CD4-positive, alpha-beta memory T cell (primary cell): ENCODE measurements around the gene KLHL10. TPM values are rescaled to one million over a fixed set of nuclear protein-coding genes. Genes with fewer than 3 reads are reported as not detected.
"Not testable (repeated sequence)": the region's sequence is repeated elsewhere in the genome, so short reads cannot be mapped to it uniquely, and the experiment has no call there.

Source experiments
- CTCF ChIA-PET: fragments of 350-600 bp; sonication (Branson Sonifier 250); formaldehyde crosslinking; loops from one replicate; lab custom pipeline; 2021; ENCODE audit warnings: inconsistent platforms; ENCODE audit not compliant: partially characterized antibody; lab: Charles Lee
- POLR2A ChIA-PET: fragments of 350-600 bp; sonication (Branson Sonifier 250); formaldehyde crosslinking; loops from one replicate; lab custom pipeline; 2021; ENCODE audit not compliant: partially characterized antibody; lab: Charles Lee
- DNase-seq, 5 donors: peaks; one replicate each; pipeline versions ENCODE4 v3.0.0 to v3.0.0-alpha.2; 2020 to 2022; ENCODE audit warnings: mixed read lengths in 1 of 5
- H3K27ac ChIP-seq: one replicate; pipeline ENCODE4 v1.7.0; 2013; ENCODE audit warnings: low read depth, low read length
- H3K27me3 ChIP-seq: 2 replicates; pipeline ENCODE4 v1.7.0; 2013; ENCODE audit warnings: mild to moderate bottlenecking, low read length, moderate library complexity; ENCODE audit not compliant: insufficient read depth
- H3K36me3 ChIP-seq: 2 replicates; pipeline ENCODE4 v1.7.0; 2013; ENCODE audit warnings: mild to moderate bottlenecking, low read length, moderate library complexity; ENCODE audit not compliant: insufficient read depth
- H3K4me1 ChIP-seq: 2 replicates; pipeline ENCODE4 v1.7.0; 2013; ENCODE audit warnings: mild to moderate bottlenecking, low read length, moderate library complexity; ENCODE audit not compliant: insufficient read depth
- H3K4me3 ChIP-seq, 2 donors: one replicate each; pipeline ENCODE4 v1.7.0; 2013; ENCODE audit warnings: low read length in 2 of 2, mild to moderate bottlenecking in 1 of 2
- H3K9me3 ChIP-seq, 2 donors: one replicate each; pipeline ENCODE4 v1.7.0; 2013; ENCODE audit warnings: low read length in 2 of 2, control low read depth in 1 of 2; ENCODE audit not compliant: control insufficient read depth in 1 of 2
- H3K27ac Mint-ChIP-seq, 7 donors: one replicate each; pipeline ENCODE4 v1.8.0; 2020 to 2021; ENCODE audit warnings: mixed read lengths in 7 of 7, mild to moderate bottlenecking in 6 of 7, inconsistent platforms in 3 of 7, moderate library complexity in 3 of 7
- H3K27me3 Mint-ChIP-seq, 2 donors: one replicate each; pipeline ENCODE4 v1.8.0; 2020 to 2021; ENCODE audit warnings: mixed read lengths in 2 of 2
- H3K36me3 Mint-ChIP-seq, 2 donors: one replicate each; pipeline ENCODE4 v1.8.0; 2020 to 2021; ENCODE audit warnings: mixed read lengths in 2 of 2, inconsistent platforms in 1 of 2, mild to moderate bottlenecking in 1 of 2
- H3K4me1 Mint-ChIP-seq, 4 donors: one replicate each; pipeline ENCODE4 v1.8.0; 2020 to 2021; ENCODE audit warnings: mixed read lengths in 4 of 4, mild to moderate bottlenecking in 1 of 4
- H3K4me3 Mint-ChIP-seq, 8 donors: one replicate each; pipeline ENCODE4 v1.8.0; 2020 to 2021; ENCODE audit warnings: mixed read lengths in 8 of 8, mild to moderate bottlenecking in 7 of 8, moderate library complexity in 6 of 8, inconsistent platforms in 3 of 8
- H3K9me3 Mint-ChIP-seq, 8 donors: one replicate each; pipeline ENCODE4 v1.8.0; 2020 to 2021; ENCODE audit warnings: mixed read lengths in 8 of 8, mild to moderate bottlenecking in 5 of 8, inconsistent platforms in 3 of 8, moderate library complexity in 1 of 8
- intact Hi-C: fragments of 100-400 bp; cut with micrococcal nuclease; formaldehyde crosslinking; loops from one replicate; pipeline ENCODE4 v1.15.1; 2023
- polyA plus RNA-seq, 2 donors: library from polyadenylated mRNA; unstranded; fragments of 300-500 nt; fragmentation: Illumina TruSeq; gene quantifications; one replicate each; pipeline ENCODE4 v1.2.3, GENCODE V29; 2021
- total RNA-seq, 2 experiments: library from RNA; stranded (reverse); gene quantifications; one replicate each; pipeline ENCODE4 v1.2.3, GENCODE V29; 2021

Gene KLHL10
- total and polyA plus RNA-seq, 4 experiments from 2014 or later, result not detected

DNA sequence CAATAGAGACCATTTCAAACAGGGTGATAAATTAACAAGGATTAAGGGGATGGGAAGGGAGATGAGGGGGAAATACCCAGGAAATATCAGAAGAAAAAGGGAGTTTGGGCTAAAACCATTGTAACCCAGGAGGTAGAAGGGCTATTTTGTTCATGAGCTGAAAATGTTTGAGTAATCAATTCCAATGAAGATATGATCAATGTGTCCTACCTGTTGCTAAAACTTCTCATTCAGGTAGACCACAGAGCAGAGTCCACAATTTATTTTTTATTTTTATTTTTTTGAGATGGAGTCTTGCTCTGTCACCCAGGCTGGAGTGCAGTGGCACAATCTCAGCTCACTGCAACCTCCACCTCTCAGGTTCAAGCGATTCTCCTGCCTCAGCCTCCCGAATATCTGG is 1.8 kb downstream of the KLHL10 start:
- H3K9me3 ChIP-seq, H3K4me3 Mint-ChIP-seq, H3K27ac ChIP-seq, CTCF ChIA-PET, DNase-seq, H3K36me3 ChIP-seq, intact Hi-C loops, H3K9me3 Mint-ChIP-seq, H3K36me3 Mint-ChIP-seq, POLR2A ChIA-PET, H3K4me3 ChIP-seq, H3K27me3 ChIP-seq, H3K27me3 Mint-ChIP-seq: not testable (repeated sequence)
- H3K27ac Mint-ChIP-seq, result peak overlapping the region in 1 of 7 donors; percentile 44
- peaks cover 12% of the 10 kb centered on the region for H3K4me1 ChIP-seq
- H3K4me1 Mint-ChIP-seq, result peaks cover 10 to 17% (median 14%) of the 10 kb centered on the region in 4 donors

DNA sequence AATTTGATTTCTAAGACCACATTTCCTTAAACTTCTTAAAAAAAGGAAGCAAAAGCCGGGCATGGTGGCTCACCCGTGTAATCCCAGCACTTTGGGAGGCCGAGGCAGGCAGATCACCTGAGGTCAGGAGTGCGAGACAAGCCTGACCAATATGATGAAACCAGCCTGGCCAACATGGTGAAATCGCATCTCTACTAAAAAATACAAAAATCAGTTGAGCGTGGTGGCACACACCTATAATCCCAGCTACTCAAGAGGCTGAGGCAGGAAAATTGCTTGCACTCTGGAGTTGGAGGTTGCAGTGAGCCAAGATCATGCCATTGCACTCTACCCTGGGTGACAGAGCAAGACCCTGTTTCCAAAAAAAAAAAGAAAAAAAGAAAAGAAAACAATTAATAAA is 3.2 kb downstream of the KLHL10 start:
- H3K4me1 ChIP-seq, H3K4me3 Mint-ChIP-seq, POLR2A ChIA-PET, CTCF ChIA-PET, H3K9me3 Mint-ChIP-seq, intact Hi-C loops, H3K27ac Mint-ChIP-seq, H3K4me3 ChIP-seq, H3K9me3 ChIP-seq, H3K27me3 ChIP-seq, H3K27me3 Mint-ChIP-seq, H3K36me3 Mint-ChIP-seq, H3K27ac ChIP-seq, DNase-seq, H3K36me3 ChIP-seq, H3K4me1 Mint-ChIP-seq: not testable (repeated sequence)

DNA sequence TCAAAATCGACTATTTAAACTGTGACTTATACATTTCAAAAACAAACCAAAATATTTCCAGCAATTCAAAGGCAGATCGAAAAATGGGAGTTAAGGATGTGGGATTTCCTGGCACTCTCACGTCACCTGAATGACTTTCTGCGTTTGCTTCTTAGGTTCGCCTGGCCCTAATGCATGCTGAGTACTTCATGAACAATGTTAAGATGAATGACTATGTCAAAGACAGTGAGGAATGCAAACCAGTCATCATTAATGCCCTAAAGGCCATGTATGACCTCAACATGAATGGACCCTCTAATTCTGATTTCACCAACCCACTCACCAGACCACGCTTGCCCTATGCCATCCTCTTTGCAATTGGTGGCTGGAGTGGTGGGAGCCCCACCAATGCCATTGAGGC is 7.3 kb downstream of the KLHL10 start:
- POLR2A ChIA-PET, result no interaction called here
- Mint-ChIP-seq H3K4me1 (peaks cover 4 to 6% (median 4%) of the 10 kb centered on the region in 4 donors), H3K36me3 (peaks cover 0 to 4% of the 10 kb centered on the region in 2 donors), H3K4me3 (no peak overlapping the region), H3K9me3 (no peaks in the 10 kb centered on the region), H3K27ac (no peak overlapping the region), H3K27me3 (no peaks in the 10 kb centered on the region)
- CTCF ChIA-PET, result no interaction called here
- Histone ChIP-seq H3K9me3 (no peaks in the 10 kb centered on the region), H3K27ac (no peak overlapping the region), H3K36me3 (no peaks in the 10 kb centered on the region), H3K27me3 (no peaks in the 10 kb centered on the region), H3K4me3 (no peak overlapping the region), H3K4me1 (no peaks in the 10 kb centered on the region)
- DNase-seq, result no peak
- intact Hi-C loops, result no loop called here

DNA sequence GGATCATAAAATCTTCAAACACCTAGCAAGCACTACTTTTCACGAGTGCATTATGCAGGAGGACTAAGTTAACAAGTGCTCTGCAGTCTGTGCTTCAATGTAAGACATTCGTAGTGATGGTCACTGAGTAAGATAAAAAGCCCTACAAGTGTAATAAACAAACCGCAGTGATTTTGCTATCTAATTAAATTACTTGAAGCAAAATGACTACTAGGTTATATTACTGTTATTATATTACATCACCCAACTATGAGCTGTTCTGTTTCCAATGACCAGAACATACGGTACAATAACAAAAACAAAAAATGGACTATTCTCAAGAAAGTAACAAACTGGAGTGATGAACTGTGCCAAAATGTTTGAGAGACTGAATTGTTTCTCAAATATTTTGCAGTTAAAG is 11.2 kb downstream of the KLHL10 start:
- no peak for DNase-seq
- H3K4me3 ChIP-seq, result no peak overlapping the region
- H3K4me1 ChIP-seq, result peaks cover 20% of the 10 kb centered on the region
- H3K36me3 ChIP-seq, result peaks cover 8% of the 10 kb centered on the region
- H3K4me3 Mint-ChIP-seq, result no peak overlapping the region
- no peaks in the 10 kb centered on the region for H3K9me3 Mint-ChIP-seq
- H3K9me3 ChIP-seq, result no peaks in the 10 kb centered on the region
- H3K27me3 ChIP-seq, result no peaks in the 10 kb centered on the region
- no peak overlapping the region for H3K27ac ChIP-seq
- no peaks in the 10 kb centered on the region for H3K27me3 Mint-ChIP-seq
- peaks cover 6 to 25% of the 10 kb centered on the region in 2 donors for H3K36me3 Mint-ChIP-seq
- POLR2A ChIA-PET, result interaction anchor here (1.4 kb wide), 1 partner anchor 161 kb away, joined by 4 read pairs; no protein-coding TSS in a partner anchor
- intact Hi-C loops, result no loop called here
- peaks cover 11 to 28% (median 20%) of the 10 kb centered on the region in 4 donors for H3K4me1 Mint-ChIP-seq
- no peak overlapping the region for H3K27ac Mint-ChIP-seq
- CTCF ChIA-PET, result interaction anchor here (0.5 kb wide), 1 partner anchor 34 kb away, joined by 3 read pairs; no protein-coding TSS in a partner anchor

DNA sequence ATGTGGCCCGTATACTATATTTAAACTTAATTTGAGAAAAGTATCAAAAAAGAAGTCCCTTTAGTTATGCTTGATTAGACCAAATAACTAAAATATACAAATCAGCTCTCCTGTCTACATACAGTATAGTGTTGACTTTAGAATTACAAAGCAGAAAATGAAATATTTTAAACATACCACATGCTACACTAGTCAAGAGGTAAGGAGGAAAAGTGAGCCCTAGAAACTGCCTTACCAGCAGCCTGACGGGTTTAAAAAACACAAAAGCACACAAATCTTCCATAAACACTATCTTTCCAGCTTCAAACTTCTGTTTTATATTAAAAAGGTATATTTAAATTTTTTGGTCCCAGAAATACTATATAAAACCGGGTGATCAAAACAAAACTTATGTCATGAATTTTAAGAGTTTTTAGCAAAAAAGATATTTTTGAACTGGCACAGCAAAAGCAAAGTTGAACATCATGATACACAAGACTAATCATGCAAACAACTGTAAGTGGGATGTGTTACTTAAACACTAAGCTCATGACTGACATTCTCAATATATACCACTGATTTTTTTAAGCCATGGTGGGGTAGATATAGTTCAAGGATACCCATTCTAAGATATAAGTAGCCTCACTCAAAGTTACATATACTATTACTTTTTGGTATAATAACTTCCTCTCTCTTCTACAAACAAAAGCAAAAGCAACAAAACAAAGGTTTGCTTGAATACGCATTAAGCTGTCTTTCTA is 11.8 kb downstream of the KLHL10 start:
- H3K9me3 ChIP-seq, result no peaks in the 10 kb centered on the region
- Mint-ChIP-seq H3K4me1 (peaks cover 11 to 34% (median 24%) of the 10 kb centered on the region in 4 donors), H3K9me3 (no peaks in the 10 kb centered on the region), H3K36me3 (peaks cover 10 to 31% of the 10 kb centered on the region in 2 donors), H3K27me3 (no peaks in the 10 kb centered on the region), H3K27ac (no peak overlapping the region), H3K4me3 (peak overlapping the region in 1 of 8 donors; percentile 6)
- H3K4me1 ChIP-seq, result peaks cover 20% of the 10 kb centered on the region
- CTCF ChIA-PET, result interaction anchor here (0.5 kb wide), 1 partner anchor 33 kb away, joined by 3 read pairs; no protein-coding TSS in a partner anchor
- no peak for DNase-seq
- POLR2A ChIA-PET, result interaction anchor here (1.4 kb wide), 1 partner anchor 161 kb away, joined by 4 read pairs; no protein-coding TSS in a partner anchor
- intact Hi-C loops, result no loop called here
- no peak overlapping the region for H3K27ac ChIP-seq
- peaks cover 14% of the 10 kb centered on the region for H3K36me3 ChIP-seq
- no peaks in the 10 kb centered on the region for H3K27me3 ChIP-seq
- no peak overlapping the region for H3K4me3 ChIP-seq

DNA sequence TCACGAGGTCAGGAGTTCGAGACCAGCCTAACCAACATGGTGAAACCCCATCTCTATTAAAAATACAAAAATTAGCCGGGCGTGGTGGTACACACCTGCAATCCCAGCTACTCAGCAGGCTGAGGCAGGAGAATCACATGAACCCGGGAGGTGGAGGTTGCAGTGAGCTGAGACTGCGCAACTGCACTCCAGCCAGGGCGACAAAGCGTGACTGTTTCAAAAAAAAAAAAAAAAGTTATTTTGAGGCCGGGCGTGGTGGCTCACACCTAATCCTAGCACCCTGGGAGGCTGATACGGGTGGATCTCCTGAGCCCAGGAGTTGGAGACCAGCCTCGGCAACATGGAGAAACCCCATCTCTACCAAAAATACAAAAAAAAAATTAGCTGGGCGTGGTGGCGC is 13.8 kb downstream of the KLHL10 start:
- DNase-seq, H3K9me3 ChIP-seq, intact Hi-C loops, H3K27ac Mint-ChIP-seq, H3K9me3 Mint-ChIP-seq, H3K4me3 ChIP-seq, H3K27me3 Mint-ChIP-seq, H3K27ac ChIP-seq, H3K4me3 Mint-ChIP-seq, H3K27me3 ChIP-seq, CTCF ChIA-PET: not testable (repeated sequence)
- Histone ChIP-seq H3K4me1 (peaks cover 20% of the 10 kb centered on the region), H3K36me3 (peaks cover 20% of the 10 kb centered on the region)
- Mint-ChIP-seq H3K36me3 (peaks cover 16 to 39% of the 10 kb centered on the region in 2 donors), H3K4me1 (peaks cover 17 to 44% (median 27%) of the 10 kb centered on the region in 4 donors)
- POLR2A ChIA-PET, result interaction anchor here (0.7 to 1.3 kb wide), 2 partner anchors 13 to 16 kb away, joined by 4 to 6 read pairs; no protein-coding TSS in a partner anchor

DNA sequence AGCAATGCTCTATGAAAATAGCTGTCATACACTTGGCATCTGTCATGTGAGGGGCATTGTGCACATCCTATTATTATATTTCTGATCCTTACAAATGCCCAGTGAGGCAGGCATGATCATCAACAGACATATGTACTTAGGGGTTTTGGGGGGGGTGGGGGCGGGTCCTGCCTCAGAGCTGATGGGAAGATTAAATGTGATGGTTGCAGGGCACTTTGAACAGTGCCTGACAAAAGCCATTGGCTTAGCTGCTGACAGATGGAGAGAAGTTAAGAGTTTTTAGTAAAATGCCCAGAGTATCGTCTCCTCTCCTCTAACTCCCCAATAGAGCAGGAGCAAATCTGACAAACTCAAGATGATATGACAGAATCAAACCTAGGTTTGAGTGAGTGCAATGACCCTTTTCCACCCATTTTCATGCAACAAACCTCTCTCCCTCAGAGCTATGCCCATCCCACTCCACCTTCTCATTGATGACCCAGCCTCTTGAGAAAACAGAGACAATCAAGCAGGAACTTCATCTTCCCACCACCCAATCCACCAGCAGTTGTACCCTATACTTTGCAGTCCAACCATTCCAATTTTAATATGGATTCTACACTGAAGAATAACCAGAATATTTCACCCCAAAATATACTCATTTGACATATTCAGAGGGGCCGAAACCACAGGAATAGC is 22.8 kb downstream of the KLHL10 start:
- Histone ChIP-seq H3K27me3 (no peaks in the 10 kb centered on the region), H3K9me3 (no peaks in the 10 kb centered on the region), H3K36me3 (no peaks in the 10 kb centered on the region), H3K27ac (no peak overlapping the region), H3K4me3 (no peak overlapping the region), H3K4me1 (peaks cover 46% of the 10 kb centered on the region)
- Mint-ChIP-seq H3K36me3 (peaks cover 0 to 5% of the 10 kb centered on the region in 2 donors), H3K27ac (peak overlapping the region in 1 of 7 donors; percentile 24), H3K4me1 (peaks cover 13 to 35% (median 20%) of the 10 kb centered on the region in 4 donors), H3K9me3 (peaks cover 0 to 1% (median 0%) of the 10 kb centered on the region in 8 donors), H3K4me3 (peak overlapping the region in 2 of 8 donors; percentile 0 to 6), H3K27me3 (no peaks in the 10 kb centered on the region)
- POLR2A ChIA-PET, result interaction anchor here (0.6 kb wide), 1 partner anchor 171 kb away, joined by 3 read pairs; the partner anchor contains the start of gene EIF1
- intact Hi-C loops, result no loop called here
- CTCF ChIA-PET, result no interaction called here
- DNase-seq, result no peak
